Retinal pigment epithelial cell (primary cell): ENCODE results near the gene PTPRK.

Experiments
- DNase-seq: peaks from one replicate; pipeline ENCODE4 v3.0.0-alpha.2; 2010; ENCODE audit warnings: low read depth
- H3K4me3 ChIP-seq: 2 replicates; pipeline ENCODE4 v1.5.1; 2011; ENCODE audit warnings: mild to moderate bottlenecking, low read length, control low read depth, moderate library complexity
- CTCF ChIP-seq: conservative IDR thresholded peaks from 2 replicates; pipeline ENCODE4 v1.5.1; 2011; ENCODE audit warnings: low read depth, low read length, control low read depth, inconsistent platforms

The PTPRK gene

GRCh38 chr6:128107682-128108081 is 412.7 kb downstream of the PTPRK start:
- H3K4me3 ChIP-seq = no peak overlapping the region
- DNase-seq = no peak
- no peak for TF ChIP-seq CTCF

GRCh38 chr6:128099571-128100197 is 420.7 kb downstream of the PTPRK start:
- DNase-seq = no peak
- no peak for TF ChIP-seq CTCF
- H3K4me3 ChIP-seq = no peak overlapping the region

GRCh38 chr6:128098000-128098581 is 422.3 kb downstream of the PTPRK start:
- H3K4me3 ChIP-seq = no peak overlapping the region
- no peak for DNase-seq

GRCh38 chr6:128097009-128097408 is 423.4 kb downstream of the PTPRK start:
- DNase-seq = no peak
- TF ChIP-seq CTCF = no peak
- H3K4me3 ChIP-seq = no peak overlapping the region

More at GRCh38 chr6:128098000-128098581, 422.3 kb downstream of the PTPRK start:
- TF ChIP-seq CTCF = no peak

GRCh38 chr6:128095362-128095761 is 425.0 kb downstream of the PTPRK start:
- DNase-seq = no peak
- no peak overlapping the region for H3K4me3 ChIP-seq
- no peak for TF ChIP-seq CTCF

- no peak for TF ChIP-seq CTCF
- DNase-seq = no peak
- no peak overlapping the region for H3K4me3 ChIP-seq
Measured at GRCh38 chr6:128079021-128079420, 441.4 kb downstream of the PTPRK start.

- DNase-seq = no peak
- H3K4me3 ChIP-seq = no peak overlapping the region
- no peak for TF ChIP-seq CTCF
Measured at GRCh38 chr6:128078276-128078675, 442.1 kb downstream of the PTPRK start.
